Endothelial cell of umbilical vein (primary cell): ENCODE measurements around the gene IDUA.

ENCODE experiments used
- CTCF ChIP-seq, 2 donors: IDR thresholded peaks; 1 replicate in 1 of 2; 2 replicates in 1 of 2; pipeline ENCODE4 v1.5.1; 2011; ENCODE audit warnings: low read length in 2 of 2, mild to moderate bottlenecking in 2 of 2, moderate library complexity in 2 of 2, control low read depth in 1 of 2, inconsistent platforms in 1 of 2, low read depth in 1 of 2; ENCODE audit not compliant: insufficient read depth in 1 of 2; ENCODE audit errors: extremely low read depth in 1 of 2
- POLR2A ChIP-seq: IDR thresholded peaks from 2 replicates; pipeline ENCODE4 v1.6.1; 2012; ENCODE audit warnings: low read depth, mild to moderate bottlenecking, control low read depth, low read length

- TF ChIP-seq CTCF (IDR thresholded peaks at IDR 0.05; ENCODE audit: extremely low read depth in 1 of 2, insufficient read depth in 1 of 2, low read depth in 1 of 2, low read length in 2 of 2) (no peak), POLR2A (no peak)
Measured at GRCh38 chr4:992297-993110, 5.7 kb downstream of the IDUA start.
